K562 (cell line): ENCODE results near the gene GNAI2. TPM values are rescaled to one million over a fixed set of nuclear protein-coding genes. Genes with fewer than 3 reads are reported as not detected.

Experiments
- ATAC-seq: fragments of 200-7000 bp; cut with Tn5 transposase; 3 replicates; pipeline ENCODE4 v1.9.1; 2020; ENCODE audit warnings: moderate library complexity
- BruUV-seq: library from RNA; stranded (reverse); fragments of 400-500 nt; replicated peaks from 2 replicates; lab custom pipeline; 2021; lab: Mats Ljungman, UMichigan
- CTCF ChIA-PET: fragments of 300-600 bp; formaldehyde crosslinking; extraction: SDS; loops from one replicate; lab custom pipeline; 2021; ENCODE audit warnings: low intra/inter-chr PET ratio; lab: Yijun Ruan, JAX
- POLR2A ChIA-PET: fragments of 300-600, 350-650 bp; sonication (Branson Sonifier 250); formaldehyde crosslinking; extraction: SDS; loops from one replicate; lab custom pipeline; 2021; ENCODE audit warnings: antibody characterized with exemption, inconsistent platforms; lab: Yijun Ruan, JAX
- DNase-seq, 4 experiments: peaks; one replicate each; pipeline versions ENCODE4 v3.0.0 to v3.0.0-alpha.2; 2011 to 2018; ENCODE audit warnings: low spot score in 3 of 4, mixed read lengths in 3 of 4; ENCODE audit errors: extremely low read depth in 1 of 4
- FAIRE-seq: peaks from 2 replicates; lab custom pipeline; 2011; peaks lifted over from hg19 to GRCh38; lab: Jason Lieb, UNC
- H2AFZ ChIP-seq: 2 replicates; pipeline ENCODE4 v1.6.0; 2011; ENCODE audit warnings: low read depth, low read length, control low read depth, inconsistent platforms
- H3K27ac ChIP-seq: fragments of 200-600 bp; 3 replicates; pipeline ENCODE4 v1.8.0; 2011; ENCODE audit warnings: low read depth, mild to moderate bottlenecking, control low read depth, inconsistent platforms, low read length, moderate library complexity, mixed read lengths; ENCODE audit errors: extremely low read depth
- H3K27me3 ChIP-seq, 2 experiments: fragments of 300-600 bp in 1 of 2; 2 replicates in 1 of 2; 3 replicates in 1 of 2; pipeline versions ENCODE4 v1.6.0 to v1.8.0; 2011; ENCODE audit warnings: inconsistent platforms in 2 of 2, low read length in 2 of 2, mild to moderate bottlenecking in 1 of 2, mixed read lengths in 1 of 2, moderate library complexity in 1 of 2; ENCODE audit not compliant: control insufficient read depth in 2 of 2, insufficient read depth in 2 of 2
- H3K36me3 ChIP-seq: fragments of 300-600 bp; 3 replicates; pipeline ENCODE4 v1.8.0; 2011; ENCODE audit warnings: mild to moderate bottlenecking, low read length, inconsistent platforms; ENCODE audit not compliant: control insufficient read depth, insufficient read depth
- H3K4me1 ChIP-seq, 2 experiments: fragments of 200-600 bp in 1 of 2; replicated peaks in 1 of 2; 2 replicates in 1 of 2; 3 replicates in 1 of 2; pipeline versions ENCODE4 v1.5.1 to v1.8.0; 2011; ENCODE audit warnings: inconsistent platforms in 2 of 2, low read length in 2 of 2, mild to moderate bottlenecking in 1 of 2, mixed read lengths in 1 of 2, moderate library complexity in 1 of 2; ENCODE audit not compliant: control insufficient read depth in 2 of 2, insufficient read depth in 2 of 2
- H3K4me2 ChIP-seq: 2 replicates; pipeline ENCODE4 v1.6.1; 2011; ENCODE audit warnings: low read length, control low read depth, inconsistent platforms, mixed read lengths; ENCODE audit not compliant: insufficient read depth
- H3K4me3 ChIP-seq: fragments of 200-600 bp; sonication (generic), shearing (Covaris generic); 2 replicates; pipeline ENCODE4 v1.5.1; 2016; ENCODE audit warnings: control low read depth, inconsistent platforms
- H3K79me2 ChIP-seq: fragments of 200-600 bp; 3 replicates; pipeline ENCODE4 v1.8.0; 2011; ENCODE audit warnings: low read length, inconsistent platforms; ENCODE audit not compliant: control insufficient read depth, insufficient read depth
- H3K9ac ChIP-seq, 2 experiments: 2 replicates each; pipeline versions ENCODE4 v1.6.0 to v1.6.1; 2011; ENCODE audit warnings: low read depth in 2 of 2, low read length in 2 of 2, control low read depth in 1 of 2, inconsistent platforms in 1 of 2, mild to moderate bottlenecking in 1 of 2, mixed read lengths in 1 of 2; ENCODE audit not compliant: insufficient read depth in 1 of 2
- H3K9me1 ChIP-seq: one replicate; pipeline ENCODE4 v1.6.0; 2011; ENCODE audit warnings: inconsistent platforms, mild to moderate bottlenecking, low read length, moderate library complexity; ENCODE audit not compliant: control insufficient read depth, insufficient read depth
- H3K9me3 ChIP-seq: replicated peaks from 2 replicates; pipeline ENCODE4 v1.5.1; 2011; ENCODE audit warnings: low read depth, low read length, inconsistent platforms; ENCODE audit not compliant: control insufficient read depth, insufficient read depth
- H4K20me1 ChIP-seq: replicated peaks from 2 replicates; pipeline ENCODE4 v1.6.1; 2011; ENCODE audit warnings: low read length, inconsistent platforms, mixed read lengths; ENCODE audit not compliant: control insufficient read depth, insufficient read depth
- EWSR1 ChIP-seq: fragments of 450-650 bp; IDR thresholded peaks from 2 replicates; pipeline ENCODE4 v1.6.1; 2018; ENCODE audit warnings: borderline replicate concordance, mild to moderate bottlenecking, low read depth, moderate library complexity; ENCODE audit not compliant: partially characterized antibody
- TGIF2 ChIP-seq: sonication (generic); formaldehyde crosslinking; IDR thresholded peaks from 2 replicates; pipeline ENCODE4 v1.8.1; 2022; ENCODE audit warnings: mild to moderate bottlenecking, missing genetic modification reagents, moderate library complexity
- WGBS: fragments of 100-300 bp; shearing (Covaris generic); methylation state at CpG from one replicate; pipeline ENCODE4 v1.1.6; 2016; ENCODE audit warnings: low coverage, mixed read lengths; ENCODE audit not compliant: insufficient coverage; ENCODE audit errors: missing lambda C conversion rate; 5-methylcytosine and 5-hydroxymethylcytosine counted together
- in situ Hi-C: fragments of 300-500 bp; cut with MboI; formaldehyde crosslinking; loops from 4 replicates; pipeline ENCODE4 v1.15.0; 2018; ENCODE audit warnings: inconsistent platforms, mixed read lengths
- intact Hi-C: fragments of 100-400 bp; cut with micrococcal nuclease; formaldehyde crosslinking; loops from 2 replicates; pipeline ENCODE4 v1.14.2; 2022
- polyA plus RNA-seq, 8 experiments: library from polyadenylated mRNA; depleted of rRNA in 4 of 8; stranded (reverse) in 5 of 8; unstranded in 3 of 8; fragments of >200 nt; fragmentation: Nextera tagmentation in 2 of 8; fragmentation: Illumina TruSeq in 1 of 8; extraction: Ambion mirVana in 2 of 8; extraction: Trizol in 1 of 8; gene quantifications; 2 replicates each; pipeline versions ENCODE4 v1.2.1 to v1.2.3, GENCODE V29; 2011 to 2014; ENCODE audit warnings: inconsistent platforms in 1 of 8, missing spikeins in 1 of 8
- total RNA-seq, 7 experiments: library from RNA; depleted of rRNA in 6 of 7; stranded (reverse); fragments of >200 nt in 6 of 7; fragmentation: Illumina TruSeq in 2 of 7; extraction: Trizol in 2 of 7; gene quantifications; 2 replicates each; pipeline versions ENCODE4 v1.2.1 to v1.2.3, GENCODE V29; 2011 to 2021; ENCODE audit warnings: low replicate concordance in 1 of 7
- TF ChIP-seq, protein P1 (sequence below): fragments of 200-800 bp; sonication (Bioruptor generic); IDR thresholded peaks from 2 replicates; pipeline ENCODE4 v1.6.1; 2017; ENCODE audit warnings: missing genetic modification characterization, missing compliant biosample characterization
- TF ChIP-seq, protein P2 (sequence below): fragments of 250-450 bp; sonication (Bioruptor Pico); IDR thresholded peaks from 2 replicates; pipeline ENCODE4 v1.4.0; 2020; ENCODE audit warnings: mild to moderate bottlenecking, moderate library complexity
- TF ChIP-seq, protein P3 (sequence below), 2 experiments: fragments of 450-650 bp; IDR thresholded peaks; 2 replicates each; pipeline ENCODE4 v1.6.1; 2016; ENCODE audit warnings: mild to moderate bottlenecking in 2 of 2, borderline replicate concordance in 1 of 2, low read depth in 1 of 2, moderate library complexity in 1 of 2

Gene GNAI2
- total and polyA plus RNA-seq, 9 of the 15 experiments (the other 6 are each of a cell fraction or from before 2014, with no cell fraction given) = 1.1 to 72.2 (median 42.7) TPM

DNA sequence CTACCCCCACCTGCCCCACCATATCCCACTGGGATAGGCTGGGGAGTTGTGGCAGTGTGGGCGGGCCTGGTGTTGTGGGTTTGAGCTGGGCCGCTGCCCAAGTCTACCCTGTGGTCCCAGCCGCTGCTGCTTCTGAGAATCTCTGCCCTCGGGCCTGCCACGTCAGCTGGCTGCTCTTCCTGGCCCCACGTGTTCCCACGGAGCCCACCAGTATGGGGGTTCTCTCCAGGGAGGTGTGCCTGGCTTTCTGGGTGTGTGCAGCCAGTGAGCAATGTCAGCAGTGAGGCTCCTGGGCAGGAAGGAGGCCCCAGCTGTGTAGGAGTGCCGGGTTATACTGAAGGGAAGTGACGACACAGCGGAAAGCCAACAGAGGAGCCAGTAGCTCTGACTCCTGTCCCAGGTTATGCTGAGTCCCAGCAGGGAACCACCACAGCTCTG lies 10.5 kb downstream of the GNAI2 start:
- DNase-seq (peak; percentile 41 to 85 (median 58)), FAIRE-seq (peak; percentile 86), ATAC-seq (peak; percentile 86)
- ChIA-PET POLR2A (interaction anchor here (0.6 to 2.1 kb wide), 7 partner anchors 10 to 53 kb away, joined by 3 to 8 read pairs (median 4); partner anchors contain the start of gene GNAI2), CTCF (interaction anchor here (0.7 to 2.7 kb wide), 3 partner anchors 19 to 54 kb away, joined by 3 to 26 read pairs (median 9); no protein-coding TSS in a partner anchor)
- H4K20me1 ChIP-seq = no peaks in the 10 kb centered on the region
- 7% methylated on average over 7 of the region's 10 CpGs for WGBS
- peak overlapping the region; percentile 85 for H3K27ac ChIP-seq
- H3K9me1 ChIP-seq = no peaks in the 10 kb centered on the region
- H3K4me2 ChIP-seq = peak overlapping the region; percentile 78
- intact Hi-C loops = loop anchor here (1.0 kb wide), 1 partner anchor 19 kb away; no protein-coding TSS in a partner anchor
- H3K27me3 ChIP-seq = no peaks in the 10 kb centered on the region
- peak overlapping the region; percentile 32 for H3K4me3 ChIP-seq
- peaks cover 29% of the 10 kb centered on the region for H3K79me2 ChIP-seq
- H3K4me1 ChIP-seq = peaks cover 40 to 48% of the 10 kb centered on the region in 2 experiments
- no TSS peak for BruUV-seq
- peak overlapping the region; percentile 69 to 95; a peak in 3 of 4 replicates for H3K9ac ChIP-seq
- no peaks in the 10 kb centered on the region for H3K9me3 ChIP-seq
- peak overlapping the region; percentile 75 for H2AFZ ChIP-seq
- H3K36me3 ChIP-seq = peaks cover 2% of the 10 kb centered on the region; the same call in 1 of the 3 replicates
- in situ Hi-C loops = no loop called here
- TF ChIP-seq, protein P1, sequence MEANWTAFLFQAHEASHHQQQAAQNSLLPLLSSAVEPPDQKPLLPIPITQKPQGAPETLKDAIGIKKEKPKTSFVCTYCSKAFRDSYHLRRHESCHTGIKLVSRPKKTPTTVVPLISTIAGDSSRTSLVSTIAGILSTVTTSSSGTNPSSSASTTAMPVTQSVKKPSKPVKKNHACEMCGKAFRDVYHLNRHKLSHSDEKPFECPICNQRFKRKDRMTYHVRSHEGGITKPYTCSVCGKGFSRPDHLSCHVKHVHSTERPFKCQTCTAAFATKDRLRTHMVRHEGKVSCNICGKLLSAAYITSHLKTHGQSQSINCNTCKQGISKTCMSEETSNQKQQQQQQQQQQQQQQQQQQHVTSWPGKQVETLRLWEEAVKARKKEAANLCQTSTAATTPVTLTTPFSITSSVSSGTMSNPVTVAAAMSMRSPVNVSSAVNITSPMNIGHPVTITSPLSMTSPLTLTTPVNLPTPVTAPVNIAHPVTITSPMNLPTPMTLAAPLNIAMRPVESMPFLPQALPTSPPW (CRISPR knock-in tag) = no peak
- TF ChIP-seq, protein P2, sequence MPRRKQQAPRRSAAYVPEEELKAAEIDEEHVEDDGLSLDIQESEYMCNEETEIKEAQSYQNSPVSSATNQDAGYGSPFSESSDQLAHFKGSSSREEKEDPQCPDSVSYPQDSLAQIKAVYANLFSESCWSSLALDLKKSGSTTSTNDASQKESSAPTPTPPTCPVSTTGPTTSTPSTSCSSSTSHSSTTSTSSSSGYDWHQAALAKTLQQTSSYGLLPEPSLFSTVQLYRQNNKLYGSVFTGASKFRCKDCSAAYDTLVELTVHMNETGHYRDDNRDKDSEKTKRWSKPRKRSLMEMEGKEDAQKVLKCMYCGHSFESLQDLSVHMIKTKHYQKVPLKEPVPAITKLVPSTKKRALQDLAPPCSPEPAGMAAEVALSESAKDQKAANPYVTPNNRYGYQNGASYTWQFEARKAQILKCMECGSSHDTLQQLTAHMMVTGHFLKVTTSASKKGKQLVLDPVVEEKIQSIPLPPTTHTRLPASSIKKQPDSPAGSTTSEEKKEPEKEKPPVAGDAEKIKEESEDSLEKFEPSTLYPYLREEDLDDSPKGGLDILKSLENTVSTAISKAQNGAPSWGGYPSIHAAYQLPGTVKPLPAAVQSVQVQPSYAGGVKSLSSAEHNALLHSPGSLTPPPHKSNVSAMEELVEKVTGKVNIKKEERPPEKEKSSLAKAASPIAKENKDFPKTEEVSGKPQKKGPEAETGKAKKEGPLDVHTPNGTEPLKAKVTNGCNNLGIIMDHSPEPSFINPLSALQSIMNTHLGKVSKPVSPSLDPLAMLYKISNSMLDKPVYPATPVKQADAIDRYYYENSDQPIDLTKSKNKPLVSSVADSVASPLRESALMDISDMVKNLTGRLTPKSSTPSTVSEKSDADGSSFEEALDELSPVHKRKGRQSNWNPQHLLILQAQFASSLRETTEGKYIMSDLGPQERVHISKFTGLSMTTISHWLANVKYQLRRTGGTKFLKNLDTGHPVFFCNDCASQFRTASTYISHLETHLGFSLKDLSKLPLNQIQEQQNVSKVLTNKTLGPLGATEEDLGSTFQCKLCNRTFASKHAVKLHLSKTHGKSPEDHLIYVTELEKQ (CRISPR knock-in tag) = no peak
- TF ChIP-seq EWSR1 (no peak), TGIF2 (no peak)
- TF ChIP-seq, protein P3, sequence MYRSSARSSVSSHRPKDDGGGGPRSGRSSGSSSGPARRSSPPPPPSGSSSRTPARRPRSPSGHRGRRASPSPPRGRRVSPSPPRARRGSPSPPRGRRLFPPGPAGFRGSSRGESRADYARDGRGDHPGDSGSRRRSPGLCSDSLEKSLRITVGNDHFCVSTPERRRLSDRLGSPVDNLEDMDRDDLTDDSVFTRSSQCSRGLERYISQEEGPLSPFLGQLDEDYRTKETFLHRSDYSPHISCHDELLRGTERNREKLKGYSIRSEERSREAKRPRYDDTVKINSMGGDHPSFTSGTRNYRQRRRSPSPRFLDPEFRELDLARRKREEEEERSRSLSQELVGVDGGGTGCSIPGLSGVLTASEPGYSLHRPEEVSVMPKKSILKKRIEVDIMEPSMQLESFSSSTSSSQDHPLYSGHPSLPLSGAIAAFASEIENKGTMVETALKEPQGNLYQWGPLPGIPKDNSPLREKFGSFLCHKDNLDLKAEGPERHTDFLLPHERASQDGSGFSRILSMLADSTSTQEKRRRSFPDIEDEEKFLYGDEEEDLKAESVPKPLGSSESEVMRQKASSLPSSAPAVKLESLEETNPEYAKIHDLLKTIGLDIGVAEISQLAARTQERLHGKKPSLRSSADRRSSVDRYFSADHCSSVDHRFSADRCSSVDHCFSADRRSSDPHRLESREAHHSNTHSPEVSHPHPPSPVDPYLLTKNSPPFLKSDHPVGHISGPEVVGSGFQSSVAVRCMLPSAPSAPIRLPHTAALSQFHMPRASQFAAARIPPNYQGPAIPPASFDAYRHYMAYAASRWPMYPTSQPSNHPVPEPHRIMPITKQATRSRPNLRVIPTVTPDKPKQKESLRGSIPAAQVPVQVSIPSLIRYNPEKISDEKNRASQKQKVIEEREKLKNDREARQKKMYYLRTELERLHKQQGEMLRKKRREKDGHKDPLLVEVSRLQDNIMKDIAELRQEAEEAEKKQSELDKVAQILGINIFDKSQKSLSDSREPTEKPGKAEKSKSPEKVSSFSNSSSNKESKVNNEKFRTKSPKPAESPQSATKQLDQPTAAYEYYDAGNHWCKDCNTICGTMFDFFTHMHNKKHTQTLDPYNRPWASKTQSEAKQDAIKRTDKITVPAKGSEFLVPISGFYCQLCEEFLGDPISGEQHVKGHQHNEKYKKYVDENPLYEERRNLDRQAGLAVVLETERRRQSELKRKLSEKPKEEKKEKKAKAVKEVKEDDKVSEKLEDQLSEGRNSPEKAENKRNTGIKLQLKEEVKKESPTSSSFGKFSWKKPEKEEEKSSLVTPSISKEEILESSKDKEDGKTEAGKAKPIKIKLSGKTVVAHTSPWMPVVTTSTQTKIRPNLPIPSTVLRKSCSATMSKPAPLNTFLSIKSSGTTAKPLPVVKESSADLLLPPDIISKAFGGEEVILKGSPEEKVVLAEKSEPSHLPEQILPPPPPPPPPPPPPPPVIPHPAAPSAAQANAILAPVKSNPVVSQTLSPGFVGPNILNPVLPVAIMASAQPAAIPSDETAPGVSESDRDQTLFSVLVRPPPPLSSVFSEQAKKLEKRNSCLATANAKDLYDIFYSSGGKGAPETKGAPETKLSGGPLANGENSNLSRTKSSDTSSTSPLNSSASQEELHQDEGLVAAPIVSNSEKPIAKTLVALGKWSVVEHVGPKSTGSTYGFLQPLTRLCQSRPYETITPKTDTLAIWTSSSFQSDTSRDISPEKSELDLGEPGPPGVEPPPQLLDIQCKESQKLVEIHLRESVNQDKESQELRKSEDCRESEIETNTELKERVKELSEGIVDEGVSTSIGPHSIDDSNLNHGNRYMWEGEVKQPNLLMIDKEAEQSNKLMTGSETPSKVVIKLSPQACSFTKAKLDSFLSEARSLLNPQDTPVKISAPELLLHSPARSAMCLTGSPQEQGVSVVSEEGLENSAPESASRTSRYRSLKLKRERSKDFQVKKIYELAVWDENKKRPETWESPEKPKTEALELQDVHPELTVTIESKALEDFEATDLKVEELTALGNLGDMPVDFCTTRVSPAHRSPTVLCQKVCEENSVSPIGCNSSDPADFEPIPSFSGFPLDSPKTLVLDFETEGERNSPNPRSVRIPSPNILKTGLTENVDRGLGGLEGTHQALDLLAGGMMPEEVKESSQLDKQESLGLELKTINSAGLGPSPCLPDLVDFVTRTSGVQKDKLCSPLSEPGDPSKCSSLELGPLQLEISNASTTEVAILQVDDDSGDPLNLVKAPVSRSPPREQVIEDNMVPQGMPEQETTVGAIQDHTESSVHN (IDR thresholded peaks at IDR 0.05; ENCODE audit: borderline replicate concordance in 1 of 2, low read depth in 1 of 2) = no peak
